Spleen (tissue), 11 donors: ENCODE data around the gene RNU6-8. TPM values are rescaled to one million over a fixed set of nuclear protein-coding genes. Genes with fewer than 3 reads are reported as not detected.

Source experiments
- DNase-seq: peaks from one replicate; pipeline ENCODE4 v3.0.0-alpha.2; 2020
- H3K27ac ChIP-seq, 8 donors: fragments of 200-600 bp; sonication (generic) in 7 of 8; 1 replicate in 4 of 8; 2 replicates in 4 of 8; pipeline versions ENCODE4 v1.5.0 to v1.8.0; 2016 to 2021; ENCODE audit warnings: inconsistent platforms in 4 of 8, mild to moderate bottlenecking in 4 of 8, moderate library complexity in 1 of 8
- H3K27me3 ChIP-seq, 7 donors: fragments of 200-600 bp; sonication (generic) in 6 of 7; replicated peaks in 1 of 7; 1 replicate in 4 of 7; 2 replicates in 3 of 7; pipeline versions ENCODE4 v1.5.0 to v1.8.0; 2016 to 2021; ENCODE audit warnings: inconsistent platforms in 3 of 7, mild to moderate bottlenecking in 1 of 7
- H3K36me3 ChIP-seq, 6 donors: fragments of 200-600 bp; sonication (generic) in 5 of 6; 1 replicate in 4 of 6; 2 replicates in 2 of 6; pipeline versions ENCODE4 v1.5.0 to v1.8.0; 2016 to 2021; ENCODE audit warnings: inconsistent platforms in 2 of 6
- H3K4me1 ChIP-seq, 6 donors: fragments of 200-600 bp; sonication (generic) in 5 of 6; 1 replicate in 3 of 6; 2 replicates in 3 of 6; pipeline versions ENCODE4 v1.5.0 to v1.8.0; 2016 to 2021; ENCODE audit warnings: inconsistent platforms in 3 of 6
- H3K4me3 ChIP-seq, 8 donors: fragments of 200-600 bp; sonication (generic) in 7 of 8; 1 replicate in 4 of 8; 2 replicates in 4 of 8; pipeline versions ENCODE4 v1.5.0 to v1.8.0; 2016 to 2021; ENCODE audit warnings: inconsistent platforms in 4 of 8, mild to moderate bottlenecking in 4 of 8, moderate library complexity in 2 of 8
- H3K9me3 ChIP-seq, 8 donors: fragments of 200-600 bp; sonication (generic) in 7 of 8; 1 replicate in 4 of 8; 2 replicates in 4 of 8; pipeline versions ENCODE4 v1.5.0 to v1.8.0; 2016 to 2021; ENCODE audit warnings: inconsistent platforms in 4 of 8
- CTCF ChIP-seq, 11 experiments: fragments of 200-600 bp in 7 of 11; fragments of 450-650 bp in 4 of 11; sonication (generic) in 4 of 11; IDR thresholded peaks in 8 of 11; conservative IDR thresholded peaks in 3 of 11; 1 replicate in 7 of 11; 2 replicates in 4 of 11; pipeline versions ENCODE4 v1.4.0 to v1.8.0; 2016 to 2021; ENCODE audit warnings: antibody characterized with exemption in 11 of 11, inconsistent platforms in 4 of 11, mild to moderate bottlenecking in 1 of 11
- POLR2A ChIP-seq, 3 donors: fragments of 450-650 bp; IDR thresholded peaks; one replicate each; pipeline ENCODE4 v1.5.1; 2017; ENCODE audit warnings: antibody characterized with exemption in 3 of 3, mild to moderate bottlenecking in 1 of 3
- POLR2AphosphoS5 ChIP-seq, 3 donors: sonication (generic); formaldehyde crosslinking; IDR thresholded peaks; one replicate each; pipeline ENCODE4 v1.5.1; 2017; ENCODE audit warnings: antibody characterized with exemption in 3 of 3
- WGBS, 5 donors: extraction: QIAGEN DNeasy Blood & Tissue Kit in 3 of 5; methylation state at CpG; one replicate each; pipeline versions ENCODE4 v1.1.5 to v1.1.7; 2013 to 2018; 5-methylcytosine and 5-hydroxymethylcytosine counted together
- intact Hi-C: fragments of 100-400 bp; cut with DNase I; formaldehyde crosslinking; loops from one replicate; pipeline ENCODE4 v1.15.0; 2023; ENCODE audit warnings: low total_unique reads
- polyA plus RNA-seq, 3 donors: library from polyadenylated mRNA; stranded (reverse); fragments of 200-250 nt; gene quantifications; one replicate each; pipeline ENCODE4 v1.2.1, GENCODE V29; 2013
- small RNA-seq, 4 donors: library from RNA; depleted of rRNA; stranded (forward); fragments of <200 nt; gene quantifications; one replicate each; pipeline ENCODE3, GENCODE V24; 2016
- total RNA-seq, 7 donors: library from RNA; depleted of rRNA in 3 of 7; stranded (reverse); fragments of >200 nt in 3 of 7; fragmentation: NEBNext Ultra II Directional in 4 of 7; extraction: Animal tissue kit (Norgen Biotek cat#: 25700) in 4 of 7; gene quantifications; one replicate each; pipeline versions ENCODE4 v1.1.0 to v1.2.1, GENCODE V29; 2016 to 2021
- donor health status: healthy with polysubstance abuse.
- donor health status: DM: no; HTN: no; CAD: no; lungs with moderate emphysema.
- donor health status: DM: no; HTN: no; CAD: no.
- donor health status: Bipolar disorder and iron deficiency.
- donor health status: healthy.
- donor health status: DM: no; HTN: no; CAD: no.
- donor health status: DM: yes; HTN: yes; CAD: no.

RNU6-8 gene
- total and polyA plus RNA-seq, 10 donors, result not detected

GRCh38 chr14:32167907-32168306 is 35.2 kb downstream of the RNU6-8 start:
- H3K9me3 ChIP-seq, result no peaks in the 10 kb centered on the region
- 82 to 96% (median 92%) methylated on average over 2 to 3 of the region's 3 CpGs for WGBS, 5 donors
- H3K27ac ChIP-seq, result no peak overlapping the region
- no peaks in the 10 kb centered on the region for H3K36me3 ChIP-seq
- H3K27me3 ChIP-seq, result no peaks in the 10 kb centered on the region
- no peak overlapping the region for H3K4me3 ChIP-seq
- intact Hi-C loops, result no loop called here
- no peak for DNase-seq
- TF ChIP-seq POLR2A (IDR thresholded peaks at IDR 0.05), result no peak
- TF ChIP-seq CTCF (IDR thresholded peaks at IDR 0.05 in 8 of 11, conservative IDR thresholded peaks at IDR 0.05 in 3 of 11), result no peak
- TF ChIP-seq POLR2AphosphoS5 (IDR thresholded peaks at IDR 0.05), result no peak
- H3K4me1 ChIP-seq, result no peaks in the 10 kb centered on the region

GRCh38 chr14:32166924-32167323 is 36.1 kb downstream of the RNU6-8 start:
- no peak for DNase-seq
- intact Hi-C loops, result no loop called here
- Histone ChIP-seq H3K36me3 (no peaks in the 10 kb centered on the region), H3K4me3 (no peak overlapping the region), H3K4me1 (no peaks in the 10 kb centered on the region), H3K27ac (no peak overlapping the region), H3K9me3 (no peaks in the 10 kb centered on the region), H3K27me3 (no peaks in the 10 kb centered on the region)
- WGBS, 5 donors, result 76 to 95% (median 85%) methylated on average over 1 of the region's 1 CpG
- TF ChIP-seq POLR2A (IDR thresholded peaks at IDR 0.05), result no peak
- no peak for TF ChIP-seq CTCF (IDR thresholded peaks at IDR 0.05 in 8 of 11, conservative IDR thresholded peaks at IDR 0.05 in 3 of 11)
- no peak for TF ChIP-seq POLR2AphosphoS5 (IDR thresholded peaks at IDR 0.05)

- no peak for TF ChIP-seq POLR2AphosphoS5 (IDR thresholded peaks at IDR 0.05)
- no peak for TF ChIP-seq CTCF (IDR thresholded peaks at IDR 0.05 in 8 of 11, conservative IDR thresholded peaks at IDR 0.05 in 3 of 11)
- no peak for TF ChIP-seq POLR2A (IDR thresholded peaks at IDR 0.05)
- Histone ChIP-seq H3K36me3 (no peaks in the 10 kb centered on the region), H3K4me3 (no peak overlapping the region), H3K9me3 (no peaks in the 10 kb centered on the region), H3K27ac (no peak overlapping the region), H3K4me1 (no peaks in the 10 kb centered on the region), H3K27me3 (no peaks in the 10 kb centered on the region)
- intact Hi-C loops, result no loop called here
- DNase-seq, result no peak
- WGBS, 5 donors, result 71 to 92% (median 75%) methylated on average over 2 of the region's 2 CpGs
Observed at GRCh38 chr14:32166029-32166428, 37.0 kb downstream of the RNU6-8 start.

Small RNA genes within 50 kb of the gene (small RNA-seq; reads per million reads assigned to genes)
- 0 to 0.69 (median 0) reads per million in 4 donors for gene RNU6-7
- gene RNU6-8, result 0 reads per million in 4 donors

Other genes starting within 250 kb of the RNU6-8 start
- 100 to 1,000 TPM; 103 to 189 (median 119) TPM for gene ARHGAP5, start 126.0 kb downstream of the RNU6-8 start, total RNA-seq
- gene ARHGAP5, start 126.0 kb downstream of the RNU6-8 start, polyA plus RNA-seq, result 10 to 100 TPM; 10.1 to 16.5 (median 11.0) TPM
- gene RNU6-7, start 1.2 kb downstream of the RNU6-8 start, total RNA-seq, result not detected
- not detected for gene RNU6-7, start 1.2 kb downstream of the RNU6-8 start, polyA plus RNA-seq
- 10 to 100 TPM in 1 of 7 donors, 1 to 10 TPM in 6; 3.8 to 12.1 (median 5.4) TPM for gene AKAP6, start 126.0 kb upstream of the RNU6-8 start, total RNA-seq
- gene AKAP6, start 126.0 kb upstream of the RNU6-8 start, polyA plus RNA-seq, result under 1 TPM; 0.20 to 0.61 (median 0.26) TPM